Neural cell (in vitro differentiated cells): ENCODE results near the gene LIMS2. TPM values are rescaled to one million over a fixed set of nuclear protein-coding genes. Genes with fewer than 3 reads are reported as not detected.

Experiments used
- H2AFZ ChIP-seq: fragments of 200-600, 300-800 bp; sonication (generic), shearing (Covaris generic); 2 replicates; pipeline ENCODE4 v1.6.0; 2014; ENCODE audit warnings: low read depth, mild to moderate bottlenecking, antibody characterized with exemption, low read length, moderate library complexity
- H3F3A ChIP-seq: fragments of 200-600 bp; shearing (Covaris generic); 2 replicates; pipeline ENCODE4 v1.6.1; 2016; ENCODE audit warnings: mild to moderate bottlenecking, moderate library complexity, mixed read lengths, antibody characterized with exemption, low read length; ENCODE audit not compliant: insufficient read depth, poor library complexity, severe bottlenecking
- H3K27ac ChIP-seq: fragments of 200-600, 300-800 bp; sonication (generic), shearing (Covaris generic); 2 replicates; pipeline ENCODE4 v1.5.1; 2014; ENCODE audit warnings: mild to moderate bottlenecking, low read length, moderate library complexity
- H3K27me3 ChIP-seq: fragments of 300-800, 200-600 bp; sonication (generic), shearing (Covaris generic); 2 replicates; pipeline ENCODE4 v1.6.0; 2014; ENCODE audit warnings: mild to moderate bottlenecking, low read depth, low read length, moderate library complexity; ENCODE audit not compliant: insufficient read depth
- H3K36me3 ChIP-seq: fragments of 300-800, 200-600 bp; sonication (generic), shearing (Covaris generic); 2 replicates; pipeline ENCODE4 v1.5.1; 2014; ENCODE audit warnings: mild to moderate bottlenecking, antibody characterized with exemption, low read length, moderate library complexity; ENCODE audit not compliant: insufficient read depth
- H3K4me2 ChIP-seq: fragments of 300-800, 200-600 bp; sonication (generic), shearing (Covaris generic); 2 replicates; pipeline ENCODE4 v1.6.0; 2014; ENCODE audit warnings: mild to moderate bottlenecking, low read length
- H3K4me3 ChIP-seq: fragments of 300-800, 200-600 bp; sonication (generic), shearing (Covaris generic); 2 replicates; pipeline ENCODE4 v1.5.1; 2014; ENCODE audit warnings: mild to moderate bottlenecking, low read length, moderate library complexity
- H3K79me2 ChIP-seq: fragments of 200-600 bp; shearing (Covaris generic); replicated peaks from 2 replicates; pipeline ENCODE4 v1.6.0; 2014; ENCODE audit warnings: mild to moderate bottlenecking, low read length, moderate library complexity; ENCODE audit not compliant: insufficient read depth
- H3K9ac ChIP-seq: fragments of 300-800, 200-600 bp; sonication (generic), shearing (Covaris generic); 2 replicates; pipeline ENCODE4 v1.6.1; 2016; ENCODE audit warnings: mild to moderate bottlenecking, low read length, mixed read lengths
- H3K9me2 ChIP-seq: fragments of 200-600 bp; shearing (Covaris generic); 2 replicates; pipeline ENCODE4 v1.6.1; 2016; ENCODE audit warnings: mild to moderate bottlenecking, low read length, mixed read lengths; ENCODE audit not compliant: insufficient read depth
- H3K9me3 ChIP-seq: fragments of 200-600, 300-800 bp; sonication (generic), shearing (Covaris generic); 2 replicates; pipeline ENCODE4 v1.6.1; 2016; ENCODE audit warnings: mild to moderate bottlenecking, mixed run types, low read length, moderate library complexity, mixed read lengths
- H4K20me1 ChIP-seq: fragments of 200-600 bp; shearing (Covaris generic); 2 replicates; pipeline ENCODE4 v1.6.1; 2016; ENCODE audit warnings: mild to moderate bottlenecking, mixed run types; ENCODE audit not compliant: insufficient read depth
- EP300 ChIP-seq: fragments of 450-650 bp; conservative IDR thresholded peaks from 2 replicates; pipeline ENCODE4 v1.6.1; 2014; ENCODE audit warnings: antibody characterized with exemption, mild to moderate bottlenecking, moderate library complexity; ENCODE audit not compliant: poor library complexity, severe bottlenecking
- EZH2 ChIP-seq: fragments of 200-600, 300-800 bp; shearing (Covaris generic), sonication (generic); IDR thresholded peaks from 2 replicates; pipeline ENCODE4 v1.6.1; 2014; ENCODE audit warnings: antibody characterized with exemption, low read length, borderline replicate concordance, mild to moderate bottlenecking; ENCODE audit not compliant: insufficient read depth, poor library complexity, severe bottlenecking
- MXI1 ChIP-seq: fragments of 450-650 bp; conservative IDR thresholded peaks from 2 replicates; pipeline ENCODE4 v1.6.1; 2014; ENCODE audit warnings: antibody characterized with exemption, mild to moderate bottlenecking; ENCODE audit not compliant: poor library complexity, severe bottlenecking
- POLR2AphosphoS5 ChIP-seq: IDR thresholded peaks from 2 replicates; pipeline ENCODE4 v1.6.1; 2012
- RAD21 ChIP-seq: fragments of 450-650 bp; conservative IDR thresholded peaks from 2 replicates; pipeline ENCODE4 v1.6.1; 2014; ENCODE audit warnings: antibody characterized with exemption, mild to moderate bottlenecking, moderate library complexity
- REST ChIP-seq: IDR thresholded peaks from 2 replicates; pipeline ENCODE4 v1.6.1; 2012; ENCODE audit warnings: borderline replicate concordance
- SMC3 ChIP-seq: fragments of 450-650 bp; conservative IDR thresholded peaks from 2 replicates; pipeline ENCODE4 v1.6.1; 2014; ENCODE audit warnings: antibody characterized with exemption, mild to moderate bottlenecking, moderate library complexity; ENCODE audit not compliant: poor library complexity
- TAF1 ChIP-seq: IDR thresholded peaks from 2 replicates; pipeline ENCODE4 v1.6.1; 2012; ENCODE audit warnings: low read depth
- polyA plus RNA-seq: library from polyadenylated mRNA; depleted of rRNA; stranded (reverse); fragments of >200 nt; gene quantifications from 2 replicates; pipeline ENCODE4 v1.2.3, GENCODE V29; 2014
- TF ChIP-seq, protein P1 (sequence below): fragments of 450-650 bp; IDR thresholded peaks from 2 replicates; pipeline ENCODE4 v1.5.1; 2014; ENCODE audit warnings: antibody characterized with exemption, mild to moderate bottlenecking, moderate library complexity; ENCODE audit not compliant: poor library complexity, severe bottlenecking

LIMS2 gene
- polyA plus RNA-seq, 1 donor from 2014 or later, result not detected

DNA sequence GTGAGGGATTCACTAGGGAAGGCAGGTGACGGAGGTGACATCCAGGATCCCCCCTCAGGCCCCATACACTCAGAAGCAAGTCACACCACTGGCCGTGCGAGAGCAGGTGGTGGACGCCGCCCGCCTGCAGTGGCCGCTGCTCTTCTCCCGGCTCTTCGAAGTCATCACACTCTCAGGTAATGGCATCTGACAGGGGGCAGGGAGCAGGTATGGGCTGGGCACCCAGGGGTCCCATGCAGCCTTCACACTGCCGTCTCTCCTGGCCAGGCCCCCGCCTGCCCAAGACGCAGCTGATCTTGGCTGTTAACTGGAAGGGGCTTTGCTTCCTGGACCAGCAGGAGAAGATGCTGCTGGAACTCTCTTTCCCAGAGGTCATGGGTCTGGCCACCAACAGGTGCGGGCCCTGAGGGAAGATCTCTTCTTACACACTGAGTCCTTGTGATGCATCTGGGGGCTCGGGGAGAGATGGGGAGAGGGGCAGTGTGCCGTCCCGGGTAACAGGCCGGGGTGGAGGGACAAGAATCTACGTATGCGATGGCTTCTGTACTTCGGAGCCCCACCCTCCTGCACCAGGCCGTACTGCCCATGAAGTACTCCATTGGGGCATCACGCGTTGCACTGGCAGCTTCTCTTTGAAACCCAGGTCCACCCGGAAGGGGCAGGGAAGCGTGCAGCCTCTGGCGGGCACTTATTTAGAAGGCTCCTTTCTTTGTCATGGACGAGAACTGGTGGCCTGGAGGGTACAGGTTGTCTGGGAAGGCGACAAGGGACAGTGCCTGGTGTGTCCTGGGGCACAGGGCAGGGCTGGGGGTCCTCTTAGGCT, 48.2 kb downstream of the LIMS2 start:
- Histone ChIP-seq H2AFZ (no peak overlapping the region), H3K9me3 (no peaks in the 10 kb centered on the region), H3K4me3 (no peak overlapping the region), H3K79me2 (no peaks in the 10 kb centered on the region), H3K36me3 (no peaks in the 10 kb centered on the region), H3K9ac (no peak overlapping the region), H3K27ac (no peak overlapping the region), H3F3A (no peaks in the 10 kb centered on the region), H4K20me1 (no peaks in the 10 kb centered on the region), H3K9me2 (no peaks in the 10 kb centered on the region), H3K27me3 (no peaks in the 10 kb centered on the region), H3K4me2 (no peak overlapping the region)
- TF ChIP-seq EZH2 (no peak), EP300 (no peak), POLR2AphosphoS5 (no peak), MXI1 (no peak), TAF1 (no peak), SMC3 (no peak), REST (no peak), RAD21 (no peak)
- TF ChIP-seq, protein P1, sequence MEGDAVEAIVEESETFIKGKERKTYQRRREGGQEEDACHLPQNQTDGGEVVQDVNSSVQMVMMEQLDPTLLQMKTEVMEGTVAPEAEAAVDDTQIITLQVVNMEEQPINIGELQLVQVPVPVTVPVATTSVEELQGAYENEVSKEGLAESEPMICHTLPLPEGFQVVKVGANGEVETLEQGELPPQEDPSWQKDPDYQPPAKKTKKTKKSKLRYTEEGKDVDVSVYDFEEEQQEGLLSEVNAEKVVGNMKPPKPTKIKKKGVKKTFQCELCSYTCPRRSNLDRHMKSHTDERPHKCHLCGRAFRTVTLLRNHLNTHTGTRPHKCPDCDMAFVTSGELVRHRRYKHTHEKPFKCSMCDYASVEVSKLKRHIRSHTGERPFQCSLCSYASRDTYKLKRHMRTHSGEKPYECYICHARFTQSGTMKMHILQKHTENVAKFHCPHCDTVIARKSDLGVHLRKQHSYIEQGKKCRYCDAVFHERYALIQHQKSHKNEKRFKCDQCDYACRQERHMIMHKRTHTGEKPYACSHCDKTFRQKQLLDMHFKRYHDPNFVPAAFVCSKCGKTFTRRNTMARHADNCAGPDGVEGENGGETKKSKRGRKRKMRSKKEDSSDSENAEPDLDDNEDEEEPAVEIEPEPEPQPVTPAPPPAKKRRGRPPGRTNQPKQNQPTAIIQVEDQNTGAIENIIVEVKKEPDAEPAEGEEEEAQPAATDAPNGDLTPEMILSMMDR, result no peak

DNA sequence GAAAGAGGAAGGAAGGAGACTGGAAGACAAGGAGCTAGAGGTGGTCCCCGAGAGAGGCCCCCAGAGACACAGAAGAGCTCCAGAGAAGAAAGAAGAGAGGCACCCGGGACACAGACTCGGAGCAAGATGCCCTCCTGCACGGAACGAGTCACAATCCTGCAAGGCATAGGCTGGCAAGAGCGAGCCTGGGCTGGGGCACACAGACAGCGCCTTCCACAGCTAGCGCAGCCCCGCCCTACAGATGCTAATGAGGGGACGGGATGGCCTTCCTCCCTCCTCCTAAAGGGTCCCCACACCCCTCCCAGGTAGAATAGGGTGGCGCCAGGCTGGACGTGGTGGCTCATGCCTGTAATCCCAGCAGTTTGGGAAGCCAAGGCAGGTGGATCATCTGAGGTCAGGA, 49.2 kb downstream of the LIMS2 start:
- Histone ChIP-seq H3K27ac (no peak overlapping the region), H3K9me2 (no peaks in the 10 kb centered on the region), H3K27me3 (no peaks in the 10 kb centered on the region), H3K9me3 (no peaks in the 10 kb centered on the region), H4K20me1 (no peaks in the 10 kb centered on the region), H3K4me3 (no peak overlapping the region), H3F3A (no peaks in the 10 kb centered on the region), H3K4me2 (no peak overlapping the region), H3K36me3 (no peaks in the 10 kb centered on the region), H3K9ac (no peak overlapping the region), H3K79me2 (no peaks in the 10 kb centered on the region), H2AFZ (no peak overlapping the region)
- TF ChIP-seq TAF1 (no peak), SMC3 (no peak), EP300 (no peak), EZH2 (no peak), MXI1 (no peak), REST (no peak), RAD21 (no peak), POLR2AphosphoS5 (no peak)
- TF ChIP-seq, protein P1, result no peak
